ENCODE data around the gene CHRNG. TPM values are rescaled to one million over a fixed set of nuclear protein-coding genes. Genes with fewer than 3 reads are reported as not detected.
"Not testable (repeated sequence)": the region's sequence is repeated elsewhere in the genome, so short reads cannot be mapped to it uniquely, and the experiment has no call there.

The CHRNG gene
- total RNA-seq, 2 donors from 2014 or later = not detected

- intact Hi-C loops (cut with DNase I) = loop anchor here in 1 of 2 donors (10.0 kb wide), 2 partner anchors 79 to 609 kb away; no protein-coding TSS in a partner anchor
- no peak for DNase-seq (ENCODE audit: low spot score)
Measured at GRCh38 chr2:232523682-232524597, 15.6 kb upstream of the CHRNG start.

- DNase-seq (ENCODE audit: low spot score) = no peak
- intact Hi-C loops (cut with DNase I) = loop anchor here in 1 of 2 donors (10.0 kb wide), 2 partner anchors 80 to 610 kb away; no protein-coding TSS in a partner anchor
Measured at GRCh38 chr2:232524771-232525170, 14.7 kb upstream of the CHRNG start.

GRCh38 chr2:232525199-232525598 is 14.3 kb upstream of the CHRNG start:
- intact Hi-C loops (cut with DNase I) = loop anchor here in 1 of 2 donors (10.0 kb wide), 2 partner anchors 80 to 610 kb away; no protein-coding TSS in a partner anchor
- DNase-seq (ENCODE audit: low spot score) = no peak

- DNase-seq (ENCODE audit: low spot score) = no peak
- intact Hi-C loops (cut with DNase I) = loop anchor here in 1 of 2 donors (10.0 kb wide), 2 partner anchors 81 to 611 kb away; no protein-coding TSS in a partner anchor
Measured at GRCh38 chr2:232525791-232526371, 13.6 kb upstream of the CHRNG start, which contains the start of gene CHRND. TSS of gene CHRND (plus strand) at chr2:232526160. CDS start at chr2:232526216, 56 bp downstream.

- intact Hi-C loops (cut with DNase I) = loop anchor here in 1 of 2 donors (10.0 kb wide), 2 partner anchors 82 to 612 kb away; no protein-coding TSS in a partner anchor
- no peak for DNase-seq (ENCODE audit: low spot score)
Measured at GRCh38 chr2:232526372-232526941, 13.0 kb upstream of the CHRNG start.

- DNase-seq (ENCODE audit: low spot score) = no peak
- intact Hi-C loops (cut with DNase I) = loop anchor here in 1 of 2 donors (10.0 kb wide), 2 partner anchors 83 to 613 kb away; no protein-coding TSS in a partner anchor
Measured at GRCh38 chr2:232527905-232528470, 11.5 kb upstream of the CHRNG start.

GRCh38 chr2:232528746-232529460 is 10.6 kb upstream of the CHRNG start:
- intact Hi-C loops (cut with DNase I) = loop anchor here in 1 of 2 donors (10.0 kb wide), 2 partner anchors 84 to 614 kb away; no protein-coding TSS in a partner anchor
- peak; percentile 70 for DNase-seq (ENCODE audit: low spot score)

- DNase-seq (ENCODE audit: low spot score) = peak; percentile 66
- intact Hi-C loops (cut with DNase I) = loop anchor here in 1 of 2 donors (10.0 kb wide), 2 partner anchors 85 to 615 kb away; no protein-coding TSS in a partner anchor
Measured at GRCh38 chr2:232529806-232530547, 9.5 kb upstream of the CHRNG start.

GRCh38 chr2:232530626-232531260 is 8.7 kb upstream of the CHRNG start:
- DNase-seq (ENCODE audit: low spot score) = peak; percentile 52
- intact Hi-C loops (cut with DNase I) = no loop called here

GRCh38 chr2:232532419-232532818 is 7.1 kb upstream of the CHRNG start:
- DNase-seq (ENCODE audit: low spot score) = peak; percentile 48
- intact Hi-C loops (cut with DNase I) = no loop called here

GRCh38 chr2:232532821-232533220 is 6.7 kb upstream of the CHRNG start:
- intact Hi-C loops (cut with DNase I); DNase-seq (ENCODE audit: low spot score): not testable (repeated sequence)

GRCh38 chr2:232533944-232534710 is 5.4 kb upstream of the CHRNG start:
- DNase-seq (ENCODE audit: low spot score) = peak; percentile 72
- intact Hi-C loops (cut with DNase I) = no loop called here

GRCh38 chr2:232534940-232535651 is 4.4 kb upstream of the CHRNG start:
- intact Hi-C loops (cut with DNase I) = loop anchor here in 1 of 2 donors (5.0 kb wide), 1 partner anchor 1922 kb away; no protein-coding TSS in a partner anchor
- DNase-seq (ENCODE audit: low spot score) = peak; percentile 67

- DNase-seq (ENCODE audit: low spot score) = peak; percentile 60
- intact Hi-C loops (cut with DNase I) = loop anchor here in 1 of 2 donors (5.0 kb wide), 1 partner anchor 1921 kb away; no protein-coding TSS in a partner anchor
Measured at GRCh38 chr2:232535761-232536530, 3.5 kb upstream of the CHRNG start.

GRCh38 chr2:232537079-232537478 is 2.4 kb upstream of the CHRNG start:
- peak; percentile 79 for DNase-seq (ENCODE audit: low spot score)
- intact Hi-C loops (cut with DNase I) = loop anchor here in 1 of 2 donors (5.0 kb wide), 1 partner anchor 1920 kb away; no protein-coding TSS in a partner anchor

Measured in posterior vena cava (tissue), 2 donors.